Hematopoietic multipotent progenitor cell treated with erythropoietin and hydrocortisone succinate and interleukin-3 and kit ligand, for 4 days (in vitro differentiated cells): ENCODE measurements around the gene DMXL2.
A peak's percentile ranks its signal among the peaks of the same experiment; 100 is the strongest.
"Not testable (repeated sequence)": the region's sequence is repeated elsewhere in the genome, so short reads cannot be mapped to it uniquely, and the experiment has no call there.

Experiments
- DNase-seq: peaks from one replicate; pipeline ENCODE4 v3.0.0-alpha.2; 2015

Gene DMXL2

GRCh38 chr15:51475736-51476135 is 146.8 kb downstream of the DMXL2 start:
- DNase-seq: no peak

GRCh38 chr15:51470512-51470911 is 152.1 kb downstream of the DMXL2 start:
- no peak for DNase-seq

- no peak for DNase-seq
Observed at GRCh38 chr15:51460796-51461195, 161.8 kb downstream of the DMXL2 start.

- DNase-seq: no peak
Observed at GRCh38 chr15:51450001-51450400, 172.6 kb downstream of the DMXL2 start.

- no peak for DNase-seq
Observed at GRCh38 chr15:51448622-51449399, 173.8 kb downstream of the DMXL2 start.

- no peak for DNase-seq
Observed at GRCh38 chr15:51447855-51448621, 174.5 kb downstream of the DMXL2 start.

- not testable (repeated sequence) for DNase-seq
Observed at GRCh38 chr15:51446029-51446744, 176.4 kb downstream of the DMXL2 start.

- DNase-seq: no peak
Observed at GRCh38 chr15:51444807-51445206, 177.8 kb downstream of the DMXL2 start.

GRCh38 chr15:51444112-51444511 is 178.5 kb downstream of the DMXL2 start:
- no peak for DNase-seq

- DNase-seq: no peak
Observed at GRCh38 chr15:51443282-51443914, 179.2 kb downstream of the DMXL2 start.

- no peak for DNase-seq
Observed at GRCh38 chr15:51438526-51438925, 184.0 kb downstream of the DMXL2 start.

- DNase-seq: peak; percentile 3
Observed at GRCh38 chr15:51425517-51426040, 197.0 kb downstream of the DMXL2 start.

- no peak for DNase-seq
Observed at GRCh38 chr15:51424780-51425179, 197.8 kb downstream of the DMXL2 start.

- DNase-seq: not testable (repeated sequence)
Observed at GRCh38 chr15:51423040-51423439, 199.5 kb downstream of the DMXL2 start.

- no peak for DNase-seq
Observed at GRCh38 chr15:51416129-51416528, 206.4 kb downstream of the DMXL2 start.

GRCh38 chr15:51414256-51414860 is 208.2 kb downstream of the DMXL2 start:
- no peak for DNase-seq

- peak; percentile 12 for DNase-seq
Observed at GRCh38 chr15:51405693-51406523, 216.7 kb downstream of the DMXL2 start.

- DNase-seq: no peak
Observed at GRCh38 chr15:51403946-51404695, 218.4 kb downstream of the DMXL2 start.

- DNase-seq: peak; percentile 35
Observed at GRCh38 chr15:51403072-51403878, 219.3 kb downstream of the DMXL2 start.
